Right hindlimb (tissue), 1 donor: ENCODE data around the gene IQCB1.
"Not testable (repeated sequence)": the region's sequence is repeated elsewhere in the genome, so short reads cannot be mapped to it uniquely, and the experiment has no call there.

Experiments
- DNase-seq: peaks from one replicate; pipeline ENCODE4 v3.0.0-alpha.2; 2018

Gene IQCB1

DNA sequence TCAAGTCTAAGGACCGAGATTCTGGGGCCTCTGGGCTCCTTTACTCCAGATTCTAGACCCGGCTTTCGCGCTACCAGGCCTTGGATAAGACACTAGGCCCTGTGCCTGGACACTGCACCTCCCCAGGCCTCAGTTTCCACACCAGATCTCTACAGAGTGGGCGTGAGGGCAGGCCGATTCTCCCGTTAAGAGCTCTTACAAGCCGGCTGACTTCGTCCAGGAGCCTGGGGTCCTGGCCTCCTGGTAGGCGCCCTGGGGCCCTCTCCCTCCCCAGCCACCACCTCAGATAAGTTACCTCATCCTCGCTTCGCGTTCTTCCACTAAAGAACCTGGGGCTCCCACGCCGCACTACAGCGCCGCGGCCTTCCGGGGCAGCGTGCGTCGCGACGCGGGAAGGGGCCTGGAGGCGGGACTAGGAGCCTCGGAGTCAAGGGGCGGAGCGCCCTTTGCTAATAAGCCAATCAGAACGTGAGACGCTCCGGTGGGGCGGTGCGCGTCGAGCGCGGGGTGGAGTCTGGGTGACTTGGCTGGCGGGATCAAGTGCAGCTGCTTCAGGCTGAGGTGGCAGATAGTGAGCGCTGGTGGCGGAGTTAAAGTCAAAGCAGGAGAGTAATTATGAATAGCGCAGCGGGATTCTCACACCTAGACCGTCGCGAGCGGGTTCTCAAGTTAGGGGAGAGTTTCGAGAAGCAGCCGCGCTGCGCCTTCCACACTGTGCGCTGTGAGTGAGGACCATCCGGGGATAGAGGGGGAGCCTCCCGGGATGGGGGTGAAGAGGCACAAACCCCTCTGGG, at the start of gene IQCB1, which contains the start of gene EAF2:
TSS of gene IQCB1 (minus strand) at position 390 of the 794 bp plus-strand sequence. CDS start 6,100 bp downstream, outside the sequence.
TSS of gene EAF2 (plus strand) at position 539 of the 794 bp plus-strand sequence. CDS start at position 616, 77 bp downstream.
- peak; percentile 97 for DNase-seq

- no peak for DNase-seq
These were observed 48.6 kb upstream of the IQCB1 start for GRCh38 chr3:121883507-121883906.

DNA sequence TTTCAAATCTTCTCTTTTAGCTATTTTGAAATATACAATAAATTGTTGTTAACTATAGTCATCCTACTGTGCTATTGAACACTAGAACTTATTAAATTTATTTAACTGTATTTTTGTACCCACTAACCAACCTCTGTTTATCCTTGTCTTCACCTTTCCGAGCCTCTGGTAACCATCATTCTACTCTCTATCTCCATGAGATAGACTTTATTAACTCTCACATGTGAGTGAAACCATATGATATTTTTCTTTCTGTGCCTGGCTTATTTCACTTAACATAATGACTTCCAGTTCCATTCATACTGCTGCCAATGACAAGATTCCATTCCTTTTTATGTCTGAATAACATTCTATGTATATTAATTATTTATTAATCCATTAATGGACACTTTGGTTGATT, 43.6 kb upstream of the IQCB1 start:
- DNase-seq = no peak

GRCh38 chr3:121871430-121871829, 36.6 kb upstream of the IQCB1 start:
- no peak for DNase-seq

GRCh38 chr3:121870717-121871116, 35.9 kb upstream of the IQCB1 start:
- no peak for DNase-seq

DNA sequence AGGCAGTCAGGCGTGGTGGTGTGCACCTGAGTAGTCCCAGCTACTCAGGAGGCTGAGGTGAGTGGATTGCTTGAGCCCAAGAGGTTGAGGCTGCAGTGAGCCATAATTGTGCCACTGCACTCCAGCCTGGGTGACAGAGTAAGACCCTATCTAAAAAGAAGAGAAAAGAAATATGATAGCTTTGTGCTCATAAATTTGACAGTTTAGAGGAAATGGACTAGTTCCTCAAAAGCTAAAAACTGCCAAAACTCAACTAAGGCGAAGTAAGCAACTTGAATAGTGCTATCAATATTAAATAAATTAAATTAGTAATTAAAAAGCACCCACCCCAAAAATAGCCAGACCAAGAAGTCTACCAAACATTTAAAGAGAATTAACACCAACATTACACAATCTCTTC, 34.9 kb upstream of the IQCB1 start:
- no peak for DNase-seq

DNA sequence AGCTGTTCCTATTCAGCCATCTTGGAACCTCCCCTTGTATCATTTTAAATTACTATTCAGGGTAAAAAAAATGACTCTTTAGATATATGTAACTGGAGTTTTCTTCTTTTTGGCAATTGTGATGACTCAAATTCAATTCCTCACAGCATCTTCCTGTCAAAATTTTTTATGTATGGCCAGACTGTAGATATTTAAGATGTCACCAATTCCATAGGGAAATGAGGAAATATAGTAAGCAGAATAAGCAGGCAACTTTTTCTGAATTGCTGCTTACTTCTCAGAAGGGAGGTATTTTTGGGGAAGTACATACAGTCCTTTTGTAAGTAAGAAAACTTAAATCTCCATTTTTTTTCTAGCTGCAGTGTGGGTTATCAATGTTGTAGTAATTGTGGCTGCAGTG, 28.9 kb upstream of the IQCB1 start:
- DNase-seq = no peak

GRCh38 chr3:121863247-121863646, 28.4 kb upstream of the IQCB1 start:
- not testable (repeated sequence) for DNase-seq

GRCh38 chr3:121857778-121858177, 22.9 kb upstream of the IQCB1 start:
- not testable (repeated sequence) for DNase-seq

GRCh38 chr3:121855555-121855954, 20.7 kb upstream of the IQCB1 start:
- DNase-seq = no peak

- no peak for DNase-seq
These were observed 17.4 kb upstream of the IQCB1 start for GRCh38 chr3:121852256-121852655.

DNA sequence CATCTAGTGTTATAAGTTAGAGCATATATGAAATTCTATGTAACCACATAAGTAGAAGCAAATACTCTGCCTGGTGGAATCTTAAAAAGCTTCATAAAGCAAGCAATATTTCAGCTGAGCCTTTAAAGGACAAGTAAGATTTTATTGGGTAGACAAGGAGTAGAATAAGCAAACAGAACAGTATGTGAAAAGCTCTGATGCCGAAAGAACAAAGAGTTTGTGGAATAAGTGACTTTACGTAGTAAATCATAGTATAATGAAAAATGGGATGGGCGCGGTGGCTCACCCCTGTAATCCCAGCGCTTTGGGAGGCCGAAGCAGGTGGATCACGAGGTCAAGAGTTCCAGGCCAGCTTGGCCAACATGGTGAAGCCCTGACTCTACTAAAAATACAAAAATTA, 10.0 kb upstream of the IQCB1 start:
- DNase-seq = no peak

DNA sequence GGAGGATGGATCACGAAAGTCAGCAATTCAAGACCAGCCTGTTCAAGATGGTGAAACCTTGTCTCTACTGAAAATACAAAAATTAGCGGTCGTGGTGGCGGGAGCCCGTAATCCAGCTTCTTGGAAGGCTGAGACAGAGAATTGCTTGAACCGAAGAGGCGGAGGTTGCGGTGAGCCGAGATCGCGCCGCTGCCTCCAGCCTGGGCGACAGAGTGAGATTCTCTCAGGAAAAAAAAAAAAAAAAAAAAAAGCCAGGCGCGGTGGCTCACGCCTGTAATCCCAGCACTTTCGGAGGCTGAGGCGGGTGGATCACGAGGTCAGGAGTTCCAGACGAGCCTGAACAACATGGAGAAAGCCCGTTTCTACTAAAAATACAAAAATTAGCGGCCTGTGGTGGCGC, 5.1 kb upstream of the IQCB1 start:
- no peak for DNase-seq

GRCh38 chr3:121836481-121836880, 1.6 kb upstream of the IQCB1 start:
- DNase-seq = no peak

DNA sequence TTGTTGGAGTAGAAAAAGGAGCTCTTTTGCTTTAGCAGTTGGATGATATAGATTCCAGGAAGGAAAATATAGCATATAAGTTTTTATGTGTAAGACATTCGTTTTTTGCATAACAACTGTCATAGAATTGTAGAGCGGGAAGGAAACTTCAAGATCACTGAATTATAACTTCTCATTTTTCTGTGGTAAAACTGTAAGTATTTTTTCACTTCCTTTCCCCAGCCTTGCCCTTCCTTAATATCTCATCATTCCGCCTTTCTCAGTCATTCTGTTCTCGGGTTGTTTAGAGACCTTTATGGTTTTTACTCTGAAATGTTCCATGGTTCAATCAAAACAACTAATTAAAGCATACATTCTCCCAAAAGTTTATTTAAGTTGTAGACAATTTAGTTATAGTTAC, 1.2 kb upstream of the IQCB1 start:
- DNase-seq = no peak

GRCh38 chr3:121835465-121835801, 573 bp upstream of the IQCB1 start:
- no peak for DNase-seq

GRCh38 chr3:121834157-121834670, 646 bp downstream of the IQCB1 start:
- DNase-seq = no peak

DNA sequence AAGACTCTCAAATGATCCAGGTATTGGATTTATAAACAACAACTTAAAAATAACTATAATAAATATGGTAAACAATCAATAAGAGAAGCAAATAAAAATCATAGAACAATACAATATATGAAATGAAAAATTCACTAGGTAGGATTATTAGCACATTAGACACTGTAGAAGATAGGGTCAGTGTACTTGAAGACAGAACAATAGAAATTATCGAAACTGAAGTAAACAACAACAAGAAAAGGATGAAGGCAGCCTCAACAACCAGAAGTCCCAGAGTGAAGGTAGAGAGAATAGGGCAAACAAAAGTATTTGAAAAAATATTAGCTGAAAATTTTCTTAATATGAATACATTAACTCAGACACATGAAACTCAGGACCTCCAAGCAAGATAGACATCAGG, 11.9 kb downstream of the IQCB1 start:
- no peak for DNase-seq

DNA sequence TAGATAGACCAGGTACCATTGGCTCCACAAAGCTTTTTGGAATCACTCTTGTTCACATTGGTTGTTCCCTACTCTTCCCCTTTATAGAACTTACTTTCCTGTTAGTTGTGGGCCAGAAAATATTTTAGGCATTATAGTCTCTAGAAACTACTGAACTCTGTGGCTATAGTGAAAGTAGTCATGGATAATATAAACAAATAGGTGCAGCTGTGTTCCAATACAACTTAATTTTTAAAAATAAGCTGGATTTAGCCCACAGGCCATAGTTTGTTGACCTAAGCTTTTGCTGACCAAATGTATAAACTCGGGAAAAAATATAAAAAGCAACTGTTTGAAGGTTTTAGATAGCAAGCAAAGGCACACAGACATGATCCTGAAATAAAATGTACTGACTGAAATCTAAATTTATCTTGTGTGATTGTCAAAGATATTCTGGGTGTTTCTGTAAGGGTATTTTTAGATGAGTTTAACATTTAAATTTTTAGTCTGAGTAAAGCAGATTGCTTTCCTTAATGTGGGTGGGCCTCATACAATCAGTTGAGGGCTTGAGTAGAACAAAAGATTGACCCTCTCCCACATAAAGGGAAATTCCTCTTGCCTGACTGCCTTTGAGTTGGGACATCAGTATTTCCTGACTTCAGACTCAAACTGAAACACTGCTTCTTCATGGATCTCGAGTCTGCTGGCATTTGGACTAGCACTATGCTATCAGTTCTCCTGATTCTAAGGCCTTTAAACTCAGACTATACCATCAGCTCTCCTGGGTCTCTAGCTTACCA, 13.2 kb downstream of the IQCB1 start:
- no peak for DNase-seq

DNA sequence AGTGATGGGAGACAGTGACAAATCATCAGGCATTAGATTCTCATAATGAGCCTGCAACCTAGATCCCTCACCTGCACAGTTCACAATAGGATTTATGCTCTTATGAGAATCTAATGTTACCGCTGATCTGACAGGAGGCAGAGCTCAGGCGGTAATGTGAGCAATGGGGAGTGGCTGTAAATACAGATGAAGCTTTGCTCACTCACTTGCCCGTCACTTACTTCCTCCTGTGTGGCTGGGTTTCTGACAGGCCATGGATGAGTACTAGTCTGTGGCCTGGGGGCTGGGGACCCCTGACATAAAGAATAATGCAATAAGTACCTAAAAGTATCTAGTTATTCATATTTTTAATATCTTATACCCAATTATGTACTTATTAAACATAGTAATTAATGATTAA, 15.6 kb downstream of the IQCB1 start:
- no peak for DNase-seq

GRCh38 chr3:121818578-121818977, 16.3 kb downstream of the IQCB1 start:
- no peak for DNase-seq

- DNase-seq = no peak
These were observed 17.1 kb downstream of the IQCB1 start for GRCh38 chr3:121817753-121818152.

DNA sequence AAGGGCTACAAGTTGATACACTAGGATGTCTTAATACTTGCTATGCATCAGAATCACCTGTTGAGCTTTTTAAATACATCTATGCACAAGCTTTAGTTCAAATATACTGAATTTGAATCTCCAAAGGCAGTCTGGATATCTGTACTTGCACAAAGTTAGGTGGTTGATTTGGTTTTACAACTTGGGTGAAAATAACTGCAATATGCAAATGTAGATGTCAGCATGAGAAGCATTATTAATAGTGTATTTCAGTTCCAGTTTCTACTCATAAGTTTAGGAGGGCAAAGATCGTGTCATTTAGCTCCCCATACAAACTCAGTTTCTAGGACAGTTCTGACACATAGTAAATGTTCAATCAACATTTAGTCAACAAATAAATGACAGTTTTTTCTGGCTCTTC, 25.6 kb downstream of the IQCB1 start:
- DNase-seq = no peak

DNA sequence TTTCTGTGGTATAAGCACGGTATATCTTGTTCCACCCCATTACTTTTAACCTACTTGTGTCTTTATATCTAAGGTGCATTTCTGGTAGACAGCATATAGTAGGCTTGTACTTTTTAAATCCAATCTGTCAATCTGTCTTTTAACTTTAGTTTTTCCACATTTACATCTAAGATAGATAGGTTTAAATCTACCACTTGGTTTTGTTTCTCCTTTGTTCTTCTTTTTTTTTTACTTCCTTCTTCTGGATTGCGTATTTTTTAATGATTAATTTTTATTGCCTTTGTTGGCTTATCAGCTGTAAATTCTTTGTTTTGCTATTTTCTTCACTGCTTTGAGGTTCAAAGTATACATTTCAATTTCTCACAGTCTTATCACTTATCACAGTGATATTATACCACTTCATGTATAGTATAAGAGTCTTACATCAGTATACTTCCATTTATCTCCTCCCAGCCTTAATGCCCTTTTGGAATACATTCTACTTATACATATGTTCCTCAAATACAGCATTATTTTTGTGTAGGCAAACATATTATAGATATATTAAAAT, 31.0 kb downstream of the IQCB1 start:
- DNase-seq = no peak
